GM12892 (cell line): Measurements from ENCODE around the gene IFNGR1.

ENCODE experiments used
- POLR2A ChIP-seq: IDR thresholded peaks from 2 replicates; pipeline ENCODE4 v1.6.1; 2011; ENCODE audit warnings: low read depth, low read length, control low read depth
- POLR2AphosphoS5 ChIP-seq: IDR thresholded peaks from 2 replicates; pipeline ENCODE4 v1.6.1; 2011; ENCODE audit warnings: low read depth, low read length, control low read depth
- TAF1 ChIP-seq: IDR thresholded peaks from 2 replicates; pipeline ENCODE4 v1.6.1; 2011; ENCODE audit warnings: low read depth, mild to moderate bottlenecking, control low read depth, low read length, borderline replicate concordance

GRCh38 chr6:137240168-137240567 is 21.0 kb upstream of the IFNGR1 start:
- TF ChIP-seq POLR2A (no peak), TAF1 (no peak), POLR2AphosphoS5 (no peak)
